ENCODE data around the gene DUSP22. TPM values are rescaled to one million over a fixed set of nuclear protein-coding genes. Genes with fewer than 3 reads are reported as not detected.

Gene DUSP22
- total RNA-seq, 2 donors from 2014 or later, result 33.5 to 35.4 TPM

DNA sequence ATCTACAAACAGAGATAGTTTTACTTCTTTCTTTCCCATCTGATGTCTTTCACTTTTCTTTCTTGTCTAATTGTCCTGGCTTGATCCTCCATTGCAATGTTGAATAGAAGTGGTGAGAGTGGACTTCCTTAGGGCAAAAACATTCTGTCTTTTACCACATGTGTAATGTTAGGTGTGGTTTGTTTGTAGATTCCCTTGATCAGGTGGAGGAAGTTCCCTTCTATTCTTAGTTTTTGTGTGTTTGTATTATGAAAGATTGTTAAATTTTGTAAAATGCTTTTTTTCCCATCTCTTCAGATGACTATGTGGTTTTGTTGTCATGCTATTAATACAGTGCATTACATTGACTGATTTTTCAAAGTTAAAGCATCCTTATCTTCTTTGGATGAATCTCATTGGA, 41.6 kb upstream of the DUSP22 start:
- Mint-ChIP-seq H3K4me1 (no peaks in the 10 kb centered on the region), H3K27ac (no peak overlapping the region), H3K36me3 (ENCODE audit: low read depth) (no peaks in the 10 kb centered on the region)

DNA sequence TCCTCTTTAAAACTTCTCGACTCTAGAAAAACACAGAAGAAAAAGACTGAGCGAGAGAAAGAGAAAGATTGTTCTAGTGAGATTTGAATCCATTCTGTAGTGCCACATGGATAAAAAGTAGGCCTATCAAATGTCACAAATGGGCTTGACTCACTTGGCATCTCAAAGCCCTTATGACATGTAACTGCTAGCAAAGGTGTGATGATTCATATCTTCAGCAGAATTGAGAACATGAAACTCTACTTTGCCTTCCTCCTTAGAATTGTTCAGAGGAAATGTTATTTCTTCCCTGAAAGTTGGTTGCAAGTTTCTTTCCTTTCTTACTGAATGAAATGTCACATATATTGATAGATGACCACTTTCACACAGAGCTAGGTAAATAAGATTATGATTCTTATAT, 40.4 kb upstream of the DUSP22 start:
- no peaks in the 10 kb centered on the region for H3K27me3 Mint-ChIP-seq (ENCODE audit: insufficient read depth)
- Histone ChIP-seq H3K4me1 (ENCODE audit: control insufficient read depth, insufficient read depth, low read length) (no peaks in the 10 kb centered on the region), H3K9ac (ENCODE audit: extremely low read depth, low read length, poor library complexity, severe bottlenecking) (no peak overlapping the region), H3K27ac (ENCODE audit: low read depth, low read length) (no peak overlapping the region), H3K27me3 (ENCODE audit: control insufficient read depth, insufficient read depth, low read length, poor library complexity, severe bottlenecking) (no peaks in the 10 kb centered on the region), H3K9me3 (ENCODE audit: control insufficient read depth, low read length) (no peaks in the 10 kb centered on the region), H3K4me3 (ENCODE audit: low read length) (no peak overlapping the region), H3K36me3 (ENCODE audit: control insufficient read depth, insufficient read depth, low read length) (no peaks in the 10 kb centered on the region)
- H3K4me1 Mint-ChIP-seq, result no peaks in the 10 kb centered on the region
- peaks cover 2% of the 10 kb centered on the region for H3K9me3 Mint-ChIP-seq
- no peak overlapping the region for H3K4me3 Mint-ChIP-seq
- TF ChIP-seq, protein P1, sequence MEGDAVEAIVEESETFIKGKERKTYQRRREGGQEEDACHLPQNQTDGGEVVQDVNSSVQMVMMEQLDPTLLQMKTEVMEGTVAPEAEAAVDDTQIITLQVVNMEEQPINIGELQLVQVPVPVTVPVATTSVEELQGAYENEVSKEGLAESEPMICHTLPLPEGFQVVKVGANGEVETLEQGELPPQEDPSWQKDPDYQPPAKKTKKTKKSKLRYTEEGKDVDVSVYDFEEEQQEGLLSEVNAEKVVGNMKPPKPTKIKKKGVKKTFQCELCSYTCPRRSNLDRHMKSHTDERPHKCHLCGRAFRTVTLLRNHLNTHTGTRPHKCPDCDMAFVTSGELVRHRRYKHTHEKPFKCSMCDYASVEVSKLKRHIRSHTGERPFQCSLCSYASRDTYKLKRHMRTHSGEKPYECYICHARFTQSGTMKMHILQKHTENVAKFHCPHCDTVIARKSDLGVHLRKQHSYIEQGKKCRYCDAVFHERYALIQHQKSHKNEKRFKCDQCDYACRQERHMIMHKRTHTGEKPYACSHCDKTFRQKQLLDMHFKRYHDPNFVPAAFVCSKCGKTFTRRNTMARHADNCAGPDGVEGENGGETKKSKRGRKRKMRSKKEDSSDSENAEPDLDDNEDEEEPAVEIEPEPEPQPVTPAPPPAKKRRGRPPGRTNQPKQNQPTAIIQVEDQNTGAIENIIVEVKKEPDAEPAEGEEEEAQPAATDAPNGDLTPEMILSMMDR (conservative IDR thresholded peaks at IDR 0.05), result no peak
- no peak overlapping the region for H3K27ac Mint-ChIP-seq
- DNase-seq, result no peak
- no peaks in the 10 kb centered on the region for H3K36me3 Mint-ChIP-seq (ENCODE audit: low read depth)
- WGBS, 2 experiments (ENCODE audit: insufficient coverage in 1 of 2, insufficient read length in 1 of 2), result 94% methylated on average over 2 of the region's 2 CpGs; no CpG with 5 or more reads in 1 of the 2 experiments

More for the DNA sequence above, 41.6 kb upstream of the DUSP22 start:
- Histone ChIP-seq H3K9ac (ENCODE audit: extremely low read depth, low read length, poor library complexity, severe bottlenecking) (no peak overlapping the region), H3K27me3 (ENCODE audit: control insufficient read depth, insufficient read depth, low read length, poor library complexity, severe bottlenecking) (no peaks in the 10 kb centered on the region), H3K9me3 (ENCODE audit: control insufficient read depth, low read length) (no peaks in the 10 kb centered on the region), H3K4me3 (ENCODE audit: low read length) (no peak overlapping the region), H3K27ac (ENCODE audit: low read depth, low read length) (no peak overlapping the region), H3K36me3 (ENCODE audit: control insufficient read depth, insufficient read depth, low read length) (no peaks in the 10 kb centered on the region), H3K4me1 (ENCODE audit: control insufficient read depth, insufficient read depth, low read length) (no peaks in the 10 kb centered on the region)
- Mint-ChIP-seq H3K9me3 (no peaks in the 10 kb centered on the region), H3K4me3 (no peak overlapping the region), H3K27me3 (ENCODE audit: insufficient read depth) (no peaks in the 10 kb centered on the region)
- TF ChIP-seq, protein P1 (conservative IDR thresholded peaks at IDR 0.05), result no peak
- no peak for DNase-seq

DNA sequence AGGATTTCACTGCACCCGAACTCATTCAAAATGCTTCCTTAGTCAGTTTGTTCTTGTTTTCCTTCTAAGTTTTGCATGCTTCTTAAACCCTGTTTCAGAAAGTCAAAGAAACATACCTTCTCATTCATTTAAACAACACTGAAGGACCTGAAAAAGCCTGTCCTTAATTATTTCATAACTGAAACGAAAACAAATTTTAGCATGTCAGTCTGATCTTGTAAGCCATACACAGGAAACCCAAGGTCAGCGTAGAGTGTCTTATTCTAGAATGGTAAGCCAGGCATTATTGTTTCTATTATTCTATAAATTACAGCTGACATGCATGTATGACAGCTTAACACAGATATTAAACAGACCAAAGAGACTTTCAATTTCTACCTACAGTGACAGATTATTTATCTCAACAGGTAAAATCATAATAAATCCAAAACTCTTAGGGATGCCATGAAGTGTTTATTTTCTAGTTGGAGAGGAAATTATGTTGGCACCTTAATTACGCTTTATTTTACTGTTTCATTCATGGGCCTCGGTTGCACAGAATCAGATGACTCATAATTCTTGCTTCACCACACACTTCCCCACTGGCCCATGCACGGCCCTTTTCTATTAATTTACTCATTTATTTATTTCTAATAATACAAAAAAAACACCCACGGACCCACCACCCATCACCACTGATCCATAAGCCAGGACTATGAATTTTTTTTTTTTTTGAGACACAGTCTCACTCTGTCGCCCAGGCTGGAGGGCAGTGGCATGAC, 39.3 kb upstream of the DUSP22 start:
- H3K4me3 Mint-ChIP-seq, result no peak overlapping the region
- peaks cover 8% of the 10 kb centered on the region for H3K9me3 Mint-ChIP-seq
- Histone ChIP-seq H3K36me3 (ENCODE audit: control insufficient read depth, insufficient read depth, low read length) (no peaks in the 10 kb centered on the region), H3K4me1 (ENCODE audit: control insufficient read depth, insufficient read depth, low read length) (no peaks in the 10 kb centered on the region), H3K4me3 (ENCODE audit: low read length) (no peak overlapping the region), H3K27ac (ENCODE audit: low read depth, low read length) (no peak overlapping the region), H3K9ac (ENCODE audit: extremely low read depth, low read length, poor library complexity, severe bottlenecking) (no peak overlapping the region), H3K27me3 (ENCODE audit: control insufficient read depth, insufficient read depth, low read length, poor library complexity, severe bottlenecking) (no peaks in the 10 kb centered on the region), H3K9me3 (ENCODE audit: control insufficient read depth, low read length) (no peaks in the 10 kb centered on the region)
- TF ChIP-seq, protein P1 (conservative IDR thresholded peaks at IDR 0.05), result no peak
- H3K4me1 Mint-ChIP-seq, result no peaks in the 10 kb centered on the region
- H3K36me3 Mint-ChIP-seq (ENCODE audit: low read depth), result no peaks in the 10 kb centered on the region
- 87 to 100% methylated on average over 1 to 8 of the region's 8 CpGs for WGBS, 2 experiments (ENCODE audit: insufficient coverage in 1 of 2, insufficient read length in 1 of 2)
- no peak overlapping the region for H3K27ac Mint-ChIP-seq
- DNase-seq, result no peak
- no peaks in the 10 kb centered on the region for H3K27me3 Mint-ChIP-seq (ENCODE audit: insufficient read depth)
